Upper lobe of right lung (tissue), 1 donor: ENCODE measurements around the gene VANGL1. TPM values are rescaled to one million over a fixed set of nuclear protein-coding genes. Genes with fewer than 3 reads are reported as not detected.
A peak's percentile ranks its signal among the peaks of the same experiment; 100 is the strongest.

Experiments
- ATAC-seq: fragments of 200-7000 bp; cut with Tn5 transposase; one replicate; pipeline ENCODE4 v1.9.1; 2020; ENCODE audit warnings: mild to moderate bottlenecking, moderate library complexity
- DNase-seq: peaks from one replicate; pipeline ENCODE4 v3.0.0-alpha.2; 2020
- H3K27ac ChIP-seq: fragments of 200-600 bp; one replicate; pipeline ENCODE4 v1.8.0; 2022
- H3K27me3 ChIP-seq: fragments of 200-600 bp; one replicate; pipeline ENCODE4 v1.8.0; 2022; ENCODE audit warnings: mild to moderate bottlenecking
- H3K36me3 ChIP-seq: fragments of 200-600 bp; one replicate; pipeline ENCODE4 v1.8.0; 2022
- H3K4me1 ChIP-seq: fragments of 200-600 bp; one replicate; pipeline ENCODE4 v1.8.0; 2022
- H3K4me3 ChIP-seq: fragments of 200-600 bp; one replicate; pipeline ENCODE4 v1.8.0; 2022; ENCODE audit warnings: mild to moderate bottlenecking
- H3K9me3 ChIP-seq: fragments of 200-600 bp; one replicate; pipeline ENCODE4 v1.8.0; 2022
- intact Hi-C: fragments of 100-400 bp; cut with DNase I; formaldehyde crosslinking; loops from one replicate; pipeline ENCODE4 v1.11.0; 2022
- total RNA-seq: library from RNA; stranded (reverse); fragmentation: NEBNext Ultra II Directional; extraction: Animal tissue kit (Norgen Biotek cat#: 25700); gene quantifications from one replicate; pipeline ENCODE4 v1.2.1, GENCODE V29; 2021
- TF ChIP-seq, protein P1 (sequence below): fragments of 200-600 bp; IDR thresholded peaks from one replicate; pipeline ENCODE4 v1.8.0; 2022; ENCODE audit warnings: antibody characterized with exemption
- donor health status: DM: no; HTN: yes; CAD: no; lungs with severe emphysema.

Gene VANGL1
- total RNA-seq, 1 donor from 2014 or later, result 10.4 TPM

DNA sequence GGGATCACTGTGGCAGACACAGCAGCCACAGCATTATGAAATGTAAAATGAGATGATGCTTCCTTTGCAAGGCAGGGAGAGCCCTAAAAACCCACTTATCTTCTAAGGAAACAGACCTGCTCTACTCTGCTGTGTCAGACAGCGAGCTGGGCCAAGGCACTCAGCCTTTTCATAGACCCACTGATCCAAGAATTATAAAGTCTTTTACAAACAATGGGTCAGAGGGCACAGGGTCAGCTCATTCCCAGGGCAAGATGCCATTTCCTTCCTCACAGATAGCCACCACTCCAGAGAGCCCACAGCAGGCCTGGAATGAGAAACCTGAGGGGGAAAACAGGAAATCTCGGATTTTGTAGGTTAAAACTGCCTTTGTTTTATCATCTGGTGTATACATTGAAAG is 83.8 kb downstream of the VANGL1 start:
- no peak overlapping the region for H3K4me3 ChIP-seq
- intact Hi-C loops, result no loop called here
- DNase-seq (no peak), ATAC-seq (no peak)
- TF ChIP-seq, protein P1, sequence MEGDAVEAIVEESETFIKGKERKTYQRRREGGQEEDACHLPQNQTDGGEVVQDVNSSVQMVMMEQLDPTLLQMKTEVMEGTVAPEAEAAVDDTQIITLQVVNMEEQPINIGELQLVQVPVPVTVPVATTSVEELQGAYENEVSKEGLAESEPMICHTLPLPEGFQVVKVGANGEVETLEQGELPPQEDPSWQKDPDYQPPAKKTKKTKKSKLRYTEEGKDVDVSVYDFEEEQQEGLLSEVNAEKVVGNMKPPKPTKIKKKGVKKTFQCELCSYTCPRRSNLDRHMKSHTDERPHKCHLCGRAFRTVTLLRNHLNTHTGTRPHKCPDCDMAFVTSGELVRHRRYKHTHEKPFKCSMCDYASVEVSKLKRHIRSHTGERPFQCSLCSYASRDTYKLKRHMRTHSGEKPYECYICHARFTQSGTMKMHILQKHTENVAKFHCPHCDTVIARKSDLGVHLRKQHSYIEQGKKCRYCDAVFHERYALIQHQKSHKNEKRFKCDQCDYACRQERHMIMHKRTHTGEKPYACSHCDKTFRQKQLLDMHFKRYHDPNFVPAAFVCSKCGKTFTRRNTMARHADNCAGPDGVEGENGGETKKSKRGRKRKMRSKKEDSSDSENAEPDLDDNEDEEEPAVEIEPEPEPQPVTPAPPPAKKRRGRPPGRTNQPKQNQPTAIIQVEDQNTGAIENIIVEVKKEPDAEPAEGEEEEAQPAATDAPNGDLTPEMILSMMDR, result no peak
- peaks cover 38% of the 10 kb centered on the region for H3K4me1 ChIP-seq
- H3K36me3 ChIP-seq, result no peaks in the 10 kb centered on the region
- H3K27me3 ChIP-seq, result no peaks in the 10 kb centered on the region
- no peaks in the 10 kb centered on the region for H3K9me3 ChIP-seq
- H3K27ac ChIP-seq, result peak overlapping the region; percentile 67

DNA sequence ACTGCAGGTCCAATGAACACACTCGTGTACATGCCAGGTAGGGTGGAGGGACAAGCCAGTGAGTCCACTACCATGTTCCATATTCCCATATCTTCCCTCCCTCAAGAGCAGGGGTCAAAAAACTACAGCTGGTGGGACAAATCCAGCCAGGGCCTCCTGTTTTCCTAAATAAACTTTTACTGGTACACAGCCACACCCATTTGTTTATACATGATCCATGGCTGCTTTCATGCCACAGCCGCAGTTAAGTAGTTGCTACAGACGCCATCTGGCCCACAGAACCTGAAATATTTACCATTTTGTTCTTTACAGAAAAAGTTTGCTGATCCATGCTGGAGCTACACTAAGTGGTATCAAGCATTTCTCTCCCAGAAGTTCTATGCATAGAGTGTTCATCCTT is 84.4 kb downstream of the VANGL1 start:
- TF ChIP-seq, protein P1, result no peak
- no peak for DNase-seq
- Histone ChIP-seq H3K36me3 (no peaks in the 10 kb centered on the region), H3K9me3 (no peaks in the 10 kb centered on the region), H3K27ac (peak overlapping the region; percentile 67), H3K27me3 (no peaks in the 10 kb centered on the region), H3K4me1 (peaks cover 39% of the 10 kb centered on the region), H3K4me3 (no peak overlapping the region)
- intact Hi-C loops, result no loop called here
- ATAC-seq, result no peak

DNA sequence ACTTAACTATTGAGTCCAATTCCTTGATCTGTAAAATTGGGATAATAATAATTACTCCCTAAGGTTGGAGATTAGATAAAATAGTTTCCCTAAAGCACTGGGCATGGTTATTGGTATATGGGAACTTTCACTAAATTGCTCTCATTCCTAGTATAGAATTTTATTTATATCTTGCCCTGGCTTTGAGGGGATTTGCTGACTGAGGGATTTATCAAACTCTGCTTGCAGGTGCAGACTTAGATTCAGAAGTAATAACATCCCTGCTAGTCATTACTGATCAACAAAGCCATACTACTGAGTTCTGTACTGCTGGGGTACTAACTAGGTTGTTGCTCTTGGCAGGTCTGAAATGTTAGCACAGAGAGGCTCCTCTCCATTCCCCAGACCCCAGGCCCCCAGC is 84.8 kb downstream of the VANGL1 start:
- DNase-seq (no peak), ATAC-seq (no peak)
- H3K27me3 ChIP-seq, result no peaks in the 10 kb centered on the region
- peaks cover 39% of the 10 kb centered on the region for H3K4me1 ChIP-seq
- H3K9me3 ChIP-seq, result no peaks in the 10 kb centered on the region
- no peaks in the 10 kb centered on the region for H3K36me3 ChIP-seq
- no peak overlapping the region for H3K4me3 ChIP-seq
- peak overlapping the region; percentile 67 for H3K27ac ChIP-seq
- intact Hi-C loops, result no loop called here
- TF ChIP-seq, protein P1, result no peak

DNA sequence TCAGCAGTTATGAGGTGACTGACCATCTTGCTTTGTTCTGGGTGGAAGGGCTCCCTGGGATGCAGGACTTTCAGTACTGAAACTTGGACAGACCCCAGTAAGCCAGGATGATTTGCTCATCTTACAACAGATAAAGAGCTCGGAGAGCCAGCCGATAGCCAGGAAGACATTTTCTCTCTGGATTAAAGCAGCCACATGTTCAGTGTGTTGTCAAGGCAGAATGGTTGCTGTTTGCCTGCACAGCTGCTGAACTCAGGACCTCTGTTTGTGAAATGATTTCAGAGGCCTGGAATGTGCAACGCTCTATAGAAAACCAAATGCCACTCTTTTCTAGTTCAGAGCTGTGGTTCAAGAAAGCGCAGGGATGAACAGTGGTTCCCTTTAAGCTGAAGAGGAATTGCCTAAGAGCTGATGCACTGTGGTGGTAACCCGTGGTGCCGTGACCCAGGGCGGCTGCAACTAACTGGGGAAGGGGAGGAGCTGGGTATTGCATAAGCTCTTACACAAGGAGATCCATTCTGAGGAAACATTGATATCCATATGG is 86.0 kb downstream of the VANGL1 start:
- H3K36me3 ChIP-seq, result no peaks in the 10 kb centered on the region
- no peaks in the 10 kb centered on the region for H3K27me3 ChIP-seq
- peak overlapping the region; percentile 66 for H3K27ac ChIP-seq
- peaks cover 36% of the 10 kb centered on the region for H3K4me1 ChIP-seq
- no peaks in the 10 kb centered on the region for H3K9me3 ChIP-seq
- TF ChIP-seq, protein P1, result no peak
- no peak overlapping the region for H3K4me3 ChIP-seq
- ATAC-seq (peak; percentile 92), DNase-seq (peak; percentile 83)
- intact Hi-C loops, result no loop called here

DNA sequence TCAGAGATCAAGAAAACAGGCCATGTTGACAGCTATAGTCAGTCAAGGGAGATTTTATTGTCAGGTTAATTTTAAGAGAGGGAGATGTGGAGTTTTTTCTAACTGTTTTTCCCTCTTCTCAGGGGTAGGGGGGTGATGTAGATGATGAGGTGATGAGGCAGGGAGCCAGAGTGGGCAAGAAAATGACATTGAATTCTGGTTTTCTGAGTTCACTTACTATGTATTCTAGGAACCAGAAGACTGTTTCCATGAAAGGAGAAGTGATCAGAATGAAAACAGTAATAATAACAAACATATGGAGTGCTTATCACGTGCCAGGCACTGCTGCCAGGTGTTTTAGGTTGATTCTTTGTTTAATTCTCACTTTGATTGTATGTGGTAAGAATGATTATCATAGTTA is 86.6 kb downstream of the VANGL1 start:
- H3K27me3 ChIP-seq, result no peaks in the 10 kb centered on the region
- DNase-seq, result no peak
- intact Hi-C loops, result no loop called here

More for the DNA sequence above, 86.6 kb downstream of the VANGL1 start:
- H3K4me3 ChIP-seq, result no peak overlapping the region
- peak overlapping the region; percentile 62 for H3K27ac ChIP-seq
- peaks cover 36% of the 10 kb centered on the region for H3K4me1 ChIP-seq
- TF ChIP-seq, protein P1, result no peak
- H3K9me3 ChIP-seq, result no peaks in the 10 kb centered on the region
- no peak for ATAC-seq
- no peaks in the 10 kb centered on the region for H3K36me3 ChIP-seq
